ENCODE results near the gene FEN1. TPM values are rescaled to one million over a fixed set of nuclear protein-coding genes. Genes with fewer than 3 reads are reported as not detected.

FEN1 gene
- total RNA-seq, 1 experiment from 2014 or later, result 89.5 TPM

DNA sequence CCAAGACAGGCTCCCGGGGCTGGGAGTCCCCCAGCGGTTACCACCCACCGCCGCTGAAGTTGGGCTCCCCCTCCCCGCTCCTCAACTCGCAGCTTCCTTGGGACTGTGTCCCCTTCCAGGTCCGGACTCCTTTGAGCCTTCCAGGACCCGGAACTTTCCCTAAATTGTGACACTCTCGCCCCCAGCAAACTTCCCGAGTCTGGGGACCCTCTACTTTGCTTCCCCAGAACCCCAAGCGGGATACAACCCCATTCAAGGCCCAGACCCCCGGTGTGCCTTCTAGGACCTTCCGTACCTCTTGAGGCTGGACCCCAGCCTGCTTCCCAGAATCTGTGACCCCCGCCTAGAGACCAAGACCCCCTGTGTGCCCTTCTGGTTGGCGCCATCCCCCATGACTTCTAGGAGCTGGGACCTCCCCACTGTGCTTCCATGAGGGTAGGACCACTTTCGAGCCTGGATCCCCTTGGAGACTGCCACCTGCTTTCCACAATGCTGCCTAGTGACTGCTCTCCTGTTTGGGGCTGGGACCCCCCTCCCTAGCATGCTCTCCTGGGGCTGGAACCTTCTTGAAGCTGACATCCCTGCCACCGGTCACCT, 39.7 kb upstream of the FEN1 start:
- no peaks in the 10 kb centered on the region for H3K9me2 ChIP-seq (ENCODE audit: insufficient read depth)
- peaks cover 33 to 67% of the 10 kb centered on the region in 2 experiments for H3K4me1 ChIP-seq (ENCODE audit: control insufficient read depth in 1 of 2, insufficient read depth in 2 of 2, low read length in 2 of 2)
- ChIA-PET POLR2A (interaction anchor here (0.7 kb wide), 1 partner anchor 39 kb away, joined by 3 read pairs; no protein-coding TSS in a partner anchor), RAD21 (ENCODE audit: low non-redundant PET in 1 of 2, low total read pairs in 2 of 2, uncharacterized antibody in 2 of 2, unreplicated experiment in 2 of 2) (interaction anchor here in 1 of 2 experiments (0.6 kb wide), 1 partner anchor 311 kb away, joined by 3 read pairs; no protein-coding TSS in a partner anchor), CTCF (interaction anchor here (0.5 kb wide), 1 partner anchor 43 kb away, joined by 4 read pairs; no protein-coding TSS in a partner anchor)
- no peaks in the 10 kb centered on the region for H3K9me3 ChIP-seq (ENCODE audit: control insufficient read depth in 1 of 2, insufficient read depth in 1 of 2, low read depth in 1 of 2, low read length in 2 of 2)
- BruUV-seq (replicated peaks), result no TSS peak
- peak overlapping the region; percentile 99 for H3K4me2 ChIP-seq (ENCODE audit: low read length)
- H2AFZ ChIP-seq (ENCODE audit: low read depth, low read length, poor library complexity, severe bottlenecking), result no peak overlapping the region
- intact Hi-C loops (cut with micrococcal nuclease), result loop anchor here (1.0 kb wide), 1 partner anchor 23 kb away; no protein-coding TSS in a partner anchor
- ATAC-seq (peak; percentile 13; the same call in 1 of the 2 replicates), DNase-seq (ENCODE audit: low read depth, low spot score) (no peak)
- H3K27me3 ChIP-seq (ENCODE audit: insufficient read depth, low read length), result no peaks in the 10 kb centered on the region
- peak overlapping the region; percentile 71 for H3K27ac ChIP-seq (ENCODE audit: low read depth, low read length)
- peak overlapping the region; percentile 63 to 87 for H3K4me3 ChIP-seq (replicated peaks in 1 of 2; ENCODE audit: low read depth in 1 of 2, low read length in 2 of 2)
- TF ChIP-seq CEBPB (IDR thresholded peaks at IDR 0.05; ENCODE audit: low read depth) (no peak), POLR2A (IDR thresholded peaks at IDR 0.05; ENCODE audit: borderline replicate concordance, extremely low read depth, insufficient read depth, insufficient read length) (no peak), SP1 (IDR thresholded peaks at IDR 0.05; ENCODE audit: low read depth) (no peak)
- H4K20me1 ChIP-seq (ENCODE audit: insufficient read depth), result no peaks in the 10 kb centered on the region
- H3K9ac ChIP-seq (ENCODE audit: low read length), result peak overlapping the region; percentile 82
- H3K36me3 ChIP-seq (ENCODE audit: control insufficient read depth in 1 of 2, insufficient read depth in 2 of 2, low read length in 2 of 2), result no peaks in the 10 kb centered on the region
- H3K79me2 ChIP-seq (ENCODE audit: insufficient read depth, low read length), result peaks cover 49% of the 10 kb centered on the region; the same call in 1 of the 2 replicates

DNA sequence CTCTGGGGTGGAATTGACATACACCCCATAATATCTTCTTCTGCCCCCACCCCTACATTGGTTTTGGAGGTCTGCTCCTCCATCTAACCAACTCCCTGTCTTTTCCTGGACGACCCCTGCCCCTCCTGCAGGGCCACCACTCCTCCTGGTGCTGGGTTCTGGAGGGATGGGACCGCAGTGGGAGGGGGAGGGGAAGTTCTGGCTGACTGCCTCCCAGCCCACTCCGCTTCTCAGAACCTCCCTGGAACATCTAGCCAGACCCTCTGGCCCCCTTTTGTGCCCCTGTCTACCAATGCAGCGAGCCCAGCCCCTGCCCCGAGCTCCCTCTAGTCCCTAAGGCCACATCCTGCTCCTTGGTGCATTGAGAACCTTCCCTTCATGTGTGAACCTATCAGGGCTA, 39.0 kb upstream of the FEN1 start:
- no peaks in the 10 kb centered on the region for H3K9me3 ChIP-seq (ENCODE audit: control insufficient read depth in 1 of 2, insufficient read depth in 1 of 2, low read depth in 1 of 2, low read length in 2 of 2)
- ATAC-seq (no peak), DNase-seq (ENCODE audit: low read depth, low spot score) (no peak)
- no peak overlapping the region; the same call in 1 of the 2 replicates for H3K27ac ChIP-seq (ENCODE audit: low read depth, low read length)
- no peak overlapping the region for H2AFZ ChIP-seq (ENCODE audit: low read depth, low read length, poor library complexity, severe bottlenecking)
- H3K4me3 ChIP-seq (replicated peaks in 1 of 2; ENCODE audit: low read depth in 1 of 2, low read length in 2 of 2), result peak overlapping the region; percentile 63 to 87
- peaks cover 32 to 73% of the 10 kb centered on the region in 2 experiments for H3K4me1 ChIP-seq (ENCODE audit: control insufficient read depth in 1 of 2, insufficient read depth in 2 of 2, low read length in 2 of 2)
- H3K4me2 ChIP-seq (ENCODE audit: low read length), result peak overlapping the region; percentile 99
- H3K27me3 ChIP-seq (ENCODE audit: insufficient read depth, low read length), result no peaks in the 10 kb centered on the region
- H3K36me3 ChIP-seq (ENCODE audit: control insufficient read depth in 1 of 2, insufficient read depth in 2 of 2, low read length in 2 of 2), result no peaks in the 10 kb centered on the region
- TSS peak; percentile 29 for BruUV-seq (replicated peaks)
- H3K9me2 ChIP-seq (ENCODE audit: insufficient read depth), result no peaks in the 10 kb centered on the region
- ChIA-PET CTCF (interaction anchor here (0.5 kb wide), 1 partner anchor 44 kb away, joined by 4 read pairs; no protein-coding TSS in a partner anchor), POLR2A (interaction anchor here (0.7 kb wide), 1 partner anchor 38 kb away, joined by 3 read pairs; no protein-coding TSS in a partner anchor), RAD21 (ENCODE audit: low non-redundant PET in 1 of 2, low total read pairs in 2 of 2, uncharacterized antibody in 2 of 2, unreplicated experiment in 2 of 2) (interaction anchor here in 1 of 2 experiments (0.6 kb wide), 1 partner anchor 310 kb away, joined by 3 read pairs; no protein-coding TSS in a partner anchor)
- no peak for TF ChIP-seq SIN3A (IDR thresholded peaks at IDR 0.05; ENCODE audit: low read depth)
- TF ChIP-seq EZH2phosphoT487 (IDR thresholded peaks at IDR 0.05; ENCODE audit: borderline replicate concordance), result no peak
- TF ChIP-seq, protein P1, sequence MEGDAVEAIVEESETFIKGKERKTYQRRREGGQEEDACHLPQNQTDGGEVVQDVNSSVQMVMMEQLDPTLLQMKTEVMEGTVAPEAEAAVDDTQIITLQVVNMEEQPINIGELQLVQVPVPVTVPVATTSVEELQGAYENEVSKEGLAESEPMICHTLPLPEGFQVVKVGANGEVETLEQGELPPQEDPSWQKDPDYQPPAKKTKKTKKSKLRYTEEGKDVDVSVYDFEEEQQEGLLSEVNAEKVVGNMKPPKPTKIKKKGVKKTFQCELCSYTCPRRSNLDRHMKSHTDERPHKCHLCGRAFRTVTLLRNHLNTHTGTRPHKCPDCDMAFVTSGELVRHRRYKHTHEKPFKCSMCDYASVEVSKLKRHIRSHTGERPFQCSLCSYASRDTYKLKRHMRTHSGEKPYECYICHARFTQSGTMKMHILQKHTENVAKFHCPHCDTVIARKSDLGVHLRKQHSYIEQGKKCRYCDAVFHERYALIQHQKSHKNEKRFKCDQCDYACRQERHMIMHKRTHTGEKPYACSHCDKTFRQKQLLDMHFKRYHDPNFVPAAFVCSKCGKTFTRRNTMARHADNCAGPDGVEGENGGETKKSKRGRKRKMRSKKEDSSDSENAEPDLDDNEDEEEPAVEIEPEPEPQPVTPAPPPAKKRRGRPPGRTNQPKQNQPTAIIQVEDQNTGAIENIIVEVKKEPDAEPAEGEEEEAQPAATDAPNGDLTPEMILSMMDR (IDR thresholded peaks at IDR 0.05 in 2 of 3, conservative IDR thresholded peaks at IDR 0.05 in 1 of 3; ENCODE audit: borderline replicate concordance in 1 of 3, insufficient read depth in 1 of 3, low read depth in 2 of 3, low read length in 2 of 3), result no peak
- TF ChIP-seq POLR2AphosphoS5 (IDR thresholded peaks at IDR 0.05; ENCODE audit: low read depth, low read length), result no peak
- TF ChIP-seq, protein P2, sequence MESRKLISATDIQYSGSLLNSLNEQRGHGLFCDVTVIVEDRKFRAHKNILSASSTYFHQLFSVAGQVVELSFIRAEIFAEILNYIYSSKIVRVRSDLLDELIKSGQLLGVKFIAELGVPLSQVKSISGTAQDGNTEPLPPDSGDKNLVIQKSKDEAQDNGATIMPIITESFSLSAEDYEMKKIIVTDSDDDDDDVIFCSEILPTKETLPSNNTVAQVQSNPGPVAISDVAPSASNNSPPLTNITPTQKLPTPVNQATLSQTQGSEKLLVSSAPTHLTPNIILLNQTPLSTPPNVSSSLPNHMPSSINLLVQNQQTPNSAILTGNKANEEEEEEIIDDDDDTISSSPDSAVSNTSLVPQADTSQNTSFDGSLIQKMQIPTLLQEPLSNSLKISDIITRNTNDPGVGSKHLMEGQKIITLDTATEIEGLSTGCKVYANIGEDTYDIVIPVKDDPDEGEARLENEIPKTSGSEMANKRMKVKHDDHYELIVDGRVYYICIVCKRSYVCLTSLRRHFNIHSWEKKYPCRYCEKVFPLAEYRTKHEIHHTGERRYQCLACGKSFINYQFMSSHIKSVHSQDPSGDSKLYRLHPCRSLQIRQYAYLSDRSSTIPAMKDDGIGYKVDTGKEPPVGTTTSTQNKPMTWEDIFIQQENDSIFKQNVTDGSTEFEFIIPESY (IDR thresholded peaks at IDR 0.05; ENCODE audit: extremely low read depth, insufficient replicate concordance, low read length), result no peak
- TF ChIP-seq RAD21 (IDR thresholded peaks at IDR 0.05; ENCODE audit: low read depth), result no peak
- no peak for TF ChIP-seq SRF (IDR thresholded peaks at IDR 0.05; ENCODE audit: low read depth)
- TF ChIP-seq ELF1 (IDR thresholded peaks at IDR 0.05; ENCODE audit: borderline replicate concordance, low read depth), result no peak
- TF ChIP-seq FOSL1 (IDR thresholded peaks at IDR 0.05; ENCODE audit: low read depth), result no peak
- H4K20me1 ChIP-seq (ENCODE audit: insufficient read depth), result no peaks in the 10 kb centered on the region
- intact Hi-C loops (cut with micrococcal nuclease), result no loop called here
- H3K79me2 ChIP-seq (ENCODE audit: insufficient read depth, low read length), result peaks cover 55% of the 10 kb centered on the region; the same call in 1 of the 2 replicates
- peak overlapping the region; percentile 82 for H3K9ac ChIP-seq (ENCODE audit: low read length)

Measured in HCT116 (cell line).